Neural cell (in vitro differentiated cells): Measurements from ENCODE around the gene C10orf143. TPM values are rescaled to one million over a fixed set of nuclear protein-coding genes. Genes with fewer than 3 reads are reported as not detected.

Experiments
- H2AFZ ChIP-seq: fragments of 200-600, 300-800 bp; sonication (generic), shearing (Covaris generic); 2 replicates; pipeline ENCODE4 v1.6.0; 2014; ENCODE audit warnings: low read depth, mild to moderate bottlenecking, antibody characterized with exemption, low read length, moderate library complexity
- H3F3A ChIP-seq: fragments of 200-600 bp; shearing (Covaris generic); 2 replicates; pipeline ENCODE4 v1.6.1; 2016; ENCODE audit warnings: mild to moderate bottlenecking, moderate library complexity, mixed read lengths, antibody characterized with exemption, low read length; ENCODE audit not compliant: insufficient read depth, poor library complexity, severe bottlenecking
- H3K27ac ChIP-seq: fragments of 200-600, 300-800 bp; sonication (generic), shearing (Covaris generic); 2 replicates; pipeline ENCODE4 v1.5.1; 2014; ENCODE audit warnings: mild to moderate bottlenecking, low read length, moderate library complexity
- H3K27me3 ChIP-seq: fragments of 300-800, 200-600 bp; sonication (generic), shearing (Covaris generic); 2 replicates; pipeline ENCODE4 v1.6.0; 2014; ENCODE audit warnings: mild to moderate bottlenecking, low read depth, low read length, moderate library complexity; ENCODE audit not compliant: insufficient read depth
- H3K36me3 ChIP-seq: fragments of 300-800, 200-600 bp; sonication (generic), shearing (Covaris generic); 2 replicates; pipeline ENCODE4 v1.5.1; 2014; ENCODE audit warnings: mild to moderate bottlenecking, antibody characterized with exemption, low read length, moderate library complexity; ENCODE audit not compliant: insufficient read depth
- H3K4me2 ChIP-seq: fragments of 300-800, 200-600 bp; sonication (generic), shearing (Covaris generic); 2 replicates; pipeline ENCODE4 v1.6.0; 2014; ENCODE audit warnings: mild to moderate bottlenecking, low read length
- H3K4me3 ChIP-seq: fragments of 300-800, 200-600 bp; sonication (generic), shearing (Covaris generic); 2 replicates; pipeline ENCODE4 v1.5.1; 2014; ENCODE audit warnings: mild to moderate bottlenecking, low read length, moderate library complexity
- H3K79me2 ChIP-seq: fragments of 200-600 bp; shearing (Covaris generic); replicated peaks from 2 replicates; pipeline ENCODE4 v1.6.0; 2014; ENCODE audit warnings: mild to moderate bottlenecking, low read length, moderate library complexity; ENCODE audit not compliant: insufficient read depth
- H3K9ac ChIP-seq: fragments of 300-800, 200-600 bp; sonication (generic), shearing (Covaris generic); 2 replicates; pipeline ENCODE4 v1.6.1; 2016; ENCODE audit warnings: mild to moderate bottlenecking, low read length, mixed read lengths
- H3K9me2 ChIP-seq: fragments of 200-600 bp; shearing (Covaris generic); 2 replicates; pipeline ENCODE4 v1.6.1; 2016; ENCODE audit warnings: mild to moderate bottlenecking, low read length, mixed read lengths; ENCODE audit not compliant: insufficient read depth
- H3K9me3 ChIP-seq: fragments of 200-600, 300-800 bp; sonication (generic), shearing (Covaris generic); 2 replicates; pipeline ENCODE4 v1.6.1; 2016; ENCODE audit warnings: mild to moderate bottlenecking, mixed run types, low read length, moderate library complexity, mixed read lengths
- H4K20me1 ChIP-seq: fragments of 200-600 bp; shearing (Covaris generic); 2 replicates; pipeline ENCODE4 v1.6.1; 2016; ENCODE audit warnings: mild to moderate bottlenecking, mixed run types; ENCODE audit not compliant: insufficient read depth
- CTCF ChIP-seq: fragments of 450-650 bp; IDR thresholded peaks from 2 replicates; pipeline ENCODE4 v1.5.1; 2014; ENCODE audit warnings: antibody characterized with exemption, mild to moderate bottlenecking, moderate library complexity; ENCODE audit not compliant: poor library complexity, severe bottlenecking
- EP300 ChIP-seq: fragments of 450-650 bp; conservative IDR thresholded peaks from 2 replicates; pipeline ENCODE4 v1.6.1; 2014; ENCODE audit warnings: antibody characterized with exemption, mild to moderate bottlenecking, moderate library complexity; ENCODE audit not compliant: poor library complexity, severe bottlenecking
- EZH2 ChIP-seq: fragments of 200-600, 300-800 bp; shearing (Covaris generic), sonication (generic); IDR thresholded peaks from 2 replicates; pipeline ENCODE4 v1.6.1; 2014; ENCODE audit warnings: antibody characterized with exemption, low read length, borderline replicate concordance, mild to moderate bottlenecking; ENCODE audit not compliant: insufficient read depth, poor library complexity, severe bottlenecking
- MXI1 ChIP-seq: fragments of 450-650 bp; conservative IDR thresholded peaks from 2 replicates; pipeline ENCODE4 v1.6.1; 2014; ENCODE audit warnings: antibody characterized with exemption, mild to moderate bottlenecking; ENCODE audit not compliant: poor library complexity, severe bottlenecking
- POLR2AphosphoS5 ChIP-seq: IDR thresholded peaks from 2 replicates; pipeline ENCODE4 v1.6.1; 2012
- RAD21 ChIP-seq: fragments of 450-650 bp; conservative IDR thresholded peaks from 2 replicates; pipeline ENCODE4 v1.6.1; 2014; ENCODE audit warnings: antibody characterized with exemption, mild to moderate bottlenecking, moderate library complexity
- REST ChIP-seq: IDR thresholded peaks from 2 replicates; pipeline ENCODE4 v1.6.1; 2012; ENCODE audit warnings: borderline replicate concordance
- SMC3 ChIP-seq: fragments of 450-650 bp; conservative IDR thresholded peaks from 2 replicates; pipeline ENCODE4 v1.6.1; 2014; ENCODE audit warnings: antibody characterized with exemption, mild to moderate bottlenecking, moderate library complexity; ENCODE audit not compliant: poor library complexity
- TAF1 ChIP-seq: IDR thresholded peaks from 2 replicates; pipeline ENCODE4 v1.6.1; 2012; ENCODE audit warnings: low read depth
- polyA plus RNA-seq: library from polyadenylated mRNA; depleted of rRNA; stranded (reverse); fragments of >200 nt; gene quantifications from 2 replicates; pipeline ENCODE4 v1.2.3, GENCODE V29; 2014

Gene C10orf143
- polyA plus RNA-seq, 1 donor from 2014 or later, result 1.4 TPM

DNA sequence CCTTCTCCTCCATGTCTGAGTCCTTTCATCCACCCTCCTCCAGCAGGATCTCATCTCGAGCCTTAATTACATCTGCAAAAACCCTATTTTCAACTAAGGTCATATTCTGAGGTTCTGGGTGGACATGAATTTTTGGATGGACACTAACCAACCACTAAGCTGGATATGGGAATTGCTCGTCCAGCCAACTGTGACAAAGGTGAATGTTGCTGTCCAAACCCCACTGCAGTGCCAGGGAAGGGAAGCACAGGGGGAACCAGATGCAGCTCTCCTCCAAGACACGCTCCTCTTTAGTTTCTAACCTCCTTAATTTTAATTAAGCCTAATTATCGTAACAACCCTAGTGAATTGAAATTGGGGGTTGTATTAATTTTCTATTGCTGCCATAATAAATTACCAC, 81.4 kb downstream of the C10orf143 start:
- Histone ChIP-seq H3K4me2 (no peak overlapping the region), H3K79me2 (no peaks in the 10 kb centered on the region), H4K20me1 (no peaks in the 10 kb centered on the region), H3K4me3 (no peak overlapping the region), H3K36me3 (no peaks in the 10 kb centered on the region), H3K27ac (no peak overlapping the region), H3F3A (no peaks in the 10 kb centered on the region), H3K9ac (no peak overlapping the region), H2AFZ (no peak overlapping the region), H3K9me3 (no peaks in the 10 kb centered on the region), H3K9me2 (no peaks in the 10 kb centered on the region), H3K27me3 (no peaks in the 10 kb centered on the region)
- no peak for TF ChIP-seq EP300
- no peak for TF ChIP-seq REST
- TF ChIP-seq MXI1, result no peak
- TF ChIP-seq RAD21, result no peak
- TF ChIP-seq POLR2AphosphoS5, result no peak
- no peak for TF ChIP-seq SMC3
- no peak for TF ChIP-seq TAF1
- no peak for TF ChIP-seq EZH2
- TF ChIP-seq CTCF, result no peak

- Histone ChIP-seq H3K9ac (no peak overlapping the region), H2AFZ (no peak overlapping the region), H3K4me3 (no peak overlapping the region), H3K4me2 (no peak overlapping the region), H3F3A (no peaks in the 10 kb centered on the region), H3K9me3 (no peaks in the 10 kb centered on the region), H3K79me2 (no peaks in the 10 kb centered on the region), H3K27ac (no peak overlapping the region), H4K20me1 (no peaks in the 10 kb centered on the region), H3K36me3 (no peaks in the 10 kb centered on the region), H3K9me2 (no peaks in the 10 kb centered on the region), H3K27me3 (no peaks in the 10 kb centered on the region)
- TF ChIP-seq REST (no peak), TAF1 (no peak), RAD21 (no peak), CTCF (no peak), EZH2 (no peak), EP300 (no peak), MXI1 (no peak), POLR2AphosphoS5 (no peak), SMC3 (no peak)
Measured at GRCh38 chr10:130028465-130028819, 82.2 kb downstream of the C10orf143 start.
